WTC11 (cell line): ENCODE data around the gene PYCARD. TPM values are rescaled to one million over a fixed set of nuclear protein-coding genes. Genes with fewer than 3 reads are reported as not detected.
A peak's percentile ranks its signal among the peaks of the same experiment; 100 is the strongest.

Source experiments
- ATAC-seq: fragments of 200-7000 bp; cut with Tn5 transposase; 2 replicates; pipeline ENCODE4 v1.10.0; 2021; ENCODE audit warnings: mild to moderate bottlenecking, moderate library complexity
- CTCF ChIA-PET: fragments of 300-600 bp; sonication (Branson Sonifier 250); formaldehyde crosslinking; loops from one replicate; lab custom pipeline; 2021; ENCODE audit warnings: antibody characterized with exemption; lab: Charles Lee
- POLR2A ChIA-PET: fragments of 350-600 bp; sonication (Branson Sonifier 250); formaldehyde crosslinking; loops from one replicate; lab custom pipeline; 2021; ENCODE audit warnings: antibody characterized with exemption; lab: Charles Lee
- DNase-seq: peaks from one replicate; pipeline ENCODE4 v3.0.0; 2021; ENCODE audit warnings: low spot score
- H3K27ac Mint-ChIP-seq: 2 replicates; pipeline ENCODE4 v1.8.0; 2021; ENCODE audit warnings: mixed read lengths
- H3K27me3 Mint-ChIP-seq: 2 replicates; pipeline ENCODE4 v1.8.0; 2021; ENCODE audit warnings: low read depth, mild to moderate bottlenecking, moderate library complexity, mixed read lengths
- H3K36me3 Mint-ChIP-seq: 2 replicates; pipeline ENCODE4 v1.8.0; 2021; ENCODE audit warnings: mixed read lengths
- H3K4me1 Mint-ChIP-seq: 2 replicates; pipeline ENCODE4 v1.8.0; 2022; ENCODE audit warnings: mixed read lengths
- H3K4me3 Mint-ChIP-seq: 2 replicates; pipeline ENCODE4 v1.8.0; 2021; ENCODE audit warnings: mild to moderate bottlenecking, moderate library complexity, mixed read lengths
- H3K9me3 Mint-ChIP-seq: 2 replicates; pipeline ENCODE4 v1.8.0; 2021; ENCODE audit warnings: mixed read lengths
- CBFB ChIP-seq: sonication (generic); formaldehyde crosslinking; IDR thresholded peaks from 2 replicates; pipeline ENCODE4 v1.8.1; 2022; ENCODE audit warnings: mild to moderate bottlenecking, low read depth, missing genetic modification reagents
- CREB1 ChIP-seq: sonication (generic); formaldehyde crosslinking; IDR thresholded peaks from 2 replicates; pipeline ENCODE4 v1.8.0; 2023; ENCODE audit warnings: mild to moderate bottlenecking, missing genetic modification reagents
- CREM ChIP-seq: sonication (generic); formaldehyde crosslinking; IDR thresholded peaks from 2 replicates; pipeline ENCODE4 v1.8.1; 2022; ENCODE audit warnings: mild to moderate bottlenecking, missing genetic modification reagents, moderate library complexity
- EMX1 ChIP-seq: fragments of 250-450 bp; sonication (Bioruptor Pico); IDR thresholded peaks from 2 replicates; pipeline ENCODE4 v1.8.0; 2021; ENCODE audit warnings: mild to moderate bottlenecking
- FOXJ3 ChIP-seq: sonication (generic); formaldehyde crosslinking; IDR thresholded peaks from 2 replicates; pipeline ENCODE4 v1.9.0; 2021; ENCODE audit warnings: missing genetic modification reagents, mild to moderate bottlenecking, borderline replicate concordance
- KAT7 ChIP-seq: sonication (generic); formaldehyde crosslinking; IDR thresholded peaks from 2 replicates; pipeline ENCODE4 v1.8.1; 2023; ENCODE audit warnings: missing genetic modification reagents, mild to moderate bottlenecking, borderline replicate concordance
- RELA ChIP-seq: sonication (generic); formaldehyde crosslinking; IDR thresholded peaks from 2 replicates; pipeline ENCODE4 v1.8.1; 2022; ENCODE audit warnings: missing genetic modification reagents, mild to moderate bottlenecking, borderline replicate concordance
- RORB ChIP-seq: fragments of 250-450 bp; sonication (Bioruptor Pico); IDR thresholded peaks from 2 replicates; pipeline ENCODE4 v1.9.0; 2021; ENCODE audit warnings: mild to moderate bottlenecking
- TEAD4 ChIP-seq: sonication (generic); formaldehyde crosslinking; IDR thresholded peaks from 2 replicates; pipeline ENCODE4 v1.8.0; 2022; ENCODE audit warnings: mild to moderate bottlenecking, missing genetic modification reagents
- ZBTB21 ChIP-seq: sonication (generic); formaldehyde crosslinking; IDR thresholded peaks from 2 replicates; pipeline ENCODE4 v1.8.1; 2023; ENCODE audit warnings: mild to moderate bottlenecking, missing genetic modification reagents, borderline replicate concordance
- ZNF219 ChIP-seq: sonication (generic); formaldehyde crosslinking; IDR thresholded peaks from 2 replicates; pipeline ENCODE4 v1.8.0; 2023; ENCODE audit warnings: missing genetic modification reagents, mild to moderate bottlenecking, borderline replicate concordance
- ZNF263 ChIP-seq: sonication (generic); formaldehyde crosslinking; IDR thresholded peaks from 2 replicates; pipeline ENCODE4 v1.8.1; 2022; ENCODE audit warnings: low read depth, mild to moderate bottlenecking, moderate library complexity, missing genetic modification reagents
- total RNA-seq: library from RNA; stranded (reverse); gene quantifications from 3 replicates; pipeline ENCODE4 v1.2.3, GENCODE V29; 2021
- TF ChIP-seq, protein P1 (sequence below): sonication (generic); formaldehyde crosslinking; IDR thresholded peaks from 2 replicates; pipeline ENCODE4 v1.8.1; 2022; ENCODE audit warnings: missing genetic modification reagents, borderline replicate concordance
- TF ChIP-seq, protein P2 (sequence below): sonication (generic); formaldehyde crosslinking; IDR thresholded peaks from 2 replicates; pipeline ENCODE4 v1.8.0; 2022; ENCODE audit warnings: missing genetic modification reagents
- TF ChIP-seq, protein P3 (sequence below): sonication (generic); formaldehyde crosslinking; IDR thresholded peaks from 2 replicates; pipeline ENCODE4 v1.8.0; 2022; ENCODE audit warnings: mild to moderate bottlenecking, missing genetic modification reagents
- TF ChIP-seq, protein P4 (sequence below): sonication (generic); formaldehyde crosslinking; IDR thresholded peaks from 2 replicates; pipeline ENCODE4 v1.8.1; 2022; ENCODE audit warnings: mild to moderate bottlenecking, moderate library complexity, missing genetic modification reagents
- TF ChIP-seq, protein P5 (sequence below): sonication (generic); formaldehyde crosslinking; IDR thresholded peaks from 2 replicates; pipeline ENCODE4 v1.8.1; 2023; ENCODE audit warnings: mild to moderate bottlenecking, moderate library complexity, missing genetic modification reagents
- TF ChIP-seq, protein P6 (sequence below): fragments of 250-450 bp; sonication (Bioruptor Pico); IDR thresholded peaks from 2 replicates; pipeline ENCODE4 v1.9.0; 2021; ENCODE audit warnings: mild to moderate bottlenecking

Gene PYCARD
- total RNA-seq, 1 experiment from 2014 or later: 35.2 TPM

DNA sequence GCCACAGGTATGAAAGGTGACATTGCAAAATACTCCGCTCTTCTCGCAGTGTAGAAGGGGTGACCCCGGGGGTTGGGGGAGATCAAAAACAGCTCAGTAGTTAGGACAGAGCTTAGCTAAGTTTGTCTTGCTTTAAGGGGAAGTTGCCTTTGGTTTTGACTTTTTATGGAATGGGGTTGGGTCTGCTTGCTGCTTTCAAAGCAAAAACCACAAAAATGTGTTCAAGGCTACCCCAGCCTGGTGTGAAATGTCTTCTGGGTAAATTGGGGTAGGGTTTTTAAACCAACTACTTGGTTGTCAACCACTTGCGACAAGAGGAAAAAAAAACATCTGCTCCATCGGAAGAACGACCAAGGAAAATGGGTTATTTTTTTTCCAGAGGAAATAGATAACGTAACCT lies 16.4 kb downstream of the PYCARD start:
- POLR2A ChIA-PET: no interaction called here
- CTCF ChIA-PET: no interaction called here
- Mint-ChIP-seq H3K9me3 (no peaks in the 10 kb centered on the region), H3K27me3 (no peaks in the 10 kb centered on the region), H3K4me1 (peaks cover 39% of the 10 kb centered on the region), H3K27ac (peak overlapping the region; percentile 86; the same call in 1 of the 2 replicates), H3K36me3 (peaks cover 99% of the 10 kb centered on the region), H3K4me3 (no peak overlapping the region)
- no peak for TF ChIP-seq CREM (CRISPR knock-in tag)
- no peak for DNase-seq
- ATAC-seq: no peak

DNA sequence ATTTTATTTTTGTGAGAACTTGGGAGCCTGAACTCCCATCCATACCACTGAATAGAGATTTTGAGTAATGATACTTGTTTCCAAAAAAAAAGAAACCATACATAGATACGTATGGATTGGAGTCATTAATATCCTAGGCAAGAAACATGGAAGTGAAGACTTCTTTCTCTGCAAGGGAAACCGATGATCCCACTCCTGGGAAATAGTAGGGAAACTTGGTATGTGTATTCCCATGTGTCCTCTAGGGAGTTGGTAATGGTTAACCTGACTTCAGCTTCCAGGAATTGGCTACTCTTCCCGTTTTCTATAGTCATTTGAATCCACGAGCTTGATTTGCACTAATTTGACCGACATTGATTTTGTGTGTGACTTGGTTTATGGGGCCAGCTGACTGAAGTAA lies 17.2 kb downstream of the PYCARD start:
- Mint-ChIP-seq H3K9me3 (no peaks in the 10 kb centered on the region), H3K4me3 (no peak overlapping the region), H3K27me3 (no peaks in the 10 kb centered on the region), H3K36me3 (peaks cover 94% of the 10 kb centered on the region), H3K27ac (peak overlapping the region; percentile 45; the same call in 1 of the 2 replicates), H3K4me1 (peaks cover 39% of the 10 kb centered on the region)
- ChIA-PET POLR2A (no interaction called here), CTCF (no interaction called here)
- DNase-seq: no peak
- ATAC-seq: no peak
- TF ChIP-seq EMX1 (CRISPR knock-in tag): no peak
- TF ChIP-seq CBFB: no peak
- TF ChIP-seq, protein P1, sequence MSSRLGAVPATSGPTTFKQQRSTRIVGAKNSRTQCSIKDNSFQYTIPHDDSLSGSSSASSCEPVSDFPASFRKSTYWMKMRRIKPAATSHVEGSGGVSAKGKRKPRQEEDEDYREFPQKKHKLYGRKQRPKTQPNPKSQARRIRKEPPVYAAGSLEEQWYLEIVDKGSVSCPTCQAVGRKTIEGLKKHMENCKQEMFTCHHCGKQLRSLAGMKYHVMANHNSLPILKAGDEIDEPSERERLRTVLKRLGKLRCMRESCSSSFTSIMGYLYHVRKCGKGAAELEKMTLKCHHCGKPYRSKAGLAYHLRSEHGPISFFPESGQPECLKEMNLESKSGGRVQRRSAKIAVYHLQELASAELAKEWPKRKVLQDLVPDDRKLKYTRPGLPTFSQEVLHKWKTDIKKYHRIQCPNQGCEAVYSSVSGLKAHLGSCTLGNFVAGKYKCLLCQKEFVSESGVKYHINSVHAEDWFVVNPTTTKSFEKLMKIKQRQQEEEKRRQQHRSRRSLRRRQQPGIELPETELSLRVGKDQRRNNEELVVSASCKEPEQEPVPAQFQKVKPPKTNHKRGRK (CRISPR knock-in tag): no peak
- TF ChIP-seq, protein P2, sequence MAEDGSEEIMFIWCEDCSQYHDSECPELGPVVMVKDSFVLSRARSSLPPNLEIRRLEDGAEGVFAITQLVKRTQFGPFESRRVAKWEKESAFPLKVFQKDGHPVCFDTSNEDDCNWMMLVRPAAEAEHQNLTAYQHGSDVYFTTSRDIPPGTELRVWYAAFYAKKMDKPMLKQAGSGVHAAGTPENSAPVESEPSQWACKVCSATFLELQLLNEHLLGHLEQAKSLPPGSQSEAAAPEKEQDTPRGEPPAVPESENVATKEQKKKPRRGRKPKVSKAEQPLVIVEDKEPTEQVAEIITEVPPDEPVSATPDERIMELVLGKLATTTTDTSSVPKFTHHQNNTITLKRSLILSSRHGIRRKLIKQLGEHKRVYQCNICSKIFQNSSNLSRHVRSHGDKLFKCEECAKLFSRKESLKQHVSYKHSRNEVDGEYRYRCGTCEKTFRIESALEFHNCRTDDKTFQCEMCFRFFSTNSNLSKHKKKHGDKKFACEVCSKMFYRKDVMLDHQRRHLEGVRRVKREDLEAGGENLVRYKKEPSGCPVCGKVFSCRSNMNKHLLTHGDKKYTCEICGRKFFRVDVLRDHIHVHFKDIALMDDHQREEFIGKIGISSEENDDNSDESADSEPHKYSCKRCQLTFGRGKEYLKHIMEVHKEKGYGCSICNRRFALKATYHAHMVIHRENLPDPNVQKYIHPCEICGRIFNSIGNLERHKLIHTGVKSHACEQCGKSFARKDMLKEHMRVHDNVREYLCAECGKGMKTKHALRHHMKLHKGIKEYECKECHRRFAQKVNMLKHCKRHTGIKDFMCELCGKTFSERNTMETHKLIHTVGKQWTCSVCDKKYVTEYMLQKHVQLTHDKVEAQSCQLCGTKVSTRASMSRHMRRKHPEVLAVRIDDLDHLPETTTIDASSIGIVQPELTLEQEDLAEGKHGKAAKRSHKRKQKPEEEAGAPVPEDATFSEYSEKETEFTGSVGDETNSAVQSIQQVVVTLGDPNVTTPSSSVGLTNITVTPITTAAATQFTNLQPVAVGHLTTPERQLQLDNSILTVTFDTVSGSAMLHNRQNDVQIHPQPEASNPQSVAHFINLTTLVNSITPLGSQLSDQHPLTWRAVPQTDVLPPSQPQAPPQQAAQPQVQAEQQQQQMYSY (CRISPR knock-in tag): no peak
- TF ChIP-seq FOXJ3 (CRISPR knock-in tag): no peak
- no peak for TF ChIP-seq KAT7 (CRISPR knock-in tag)
- TF ChIP-seq, protein P3, sequence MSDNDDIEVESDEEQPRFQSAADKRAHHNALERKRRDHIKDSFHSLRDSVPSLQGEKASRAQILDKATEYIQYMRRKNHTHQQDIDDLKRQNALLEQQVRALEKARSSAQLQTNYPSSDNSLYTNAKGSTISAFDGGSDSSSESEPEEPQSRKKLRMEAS (CRISPR knock-in tag): no peak
- no peak for TF ChIP-seq CREB1 (CRISPR knock-in tag)
- TF ChIP-seq RORB (CRISPR knock-in tag): no peak
- TF ChIP-seq, protein P4, sequence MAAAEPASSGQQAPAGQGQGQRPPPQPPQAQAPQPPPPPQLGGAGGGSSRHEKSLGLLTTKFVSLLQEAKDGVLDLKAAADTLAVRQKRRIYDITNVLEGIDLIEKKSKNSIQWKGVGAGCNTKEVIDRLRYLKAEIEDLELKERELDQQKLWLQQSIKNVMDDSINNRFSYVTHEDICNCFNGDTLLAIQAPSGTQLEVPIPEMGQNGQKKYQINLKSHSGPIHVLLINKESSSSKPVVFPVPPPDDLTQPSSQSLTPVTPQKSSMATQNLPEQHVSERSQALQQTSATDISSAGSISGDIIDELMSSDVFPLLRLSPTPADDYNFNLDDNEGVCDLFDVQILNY (CRISPR knock-in tag): no peak
- TF ChIP-seq ZNF219 (CRISPR knock-in tag): no peak
- TF ChIP-seq RELA (CRISPR knock-in tag): no peak
- TF ChIP-seq, protein P5, sequence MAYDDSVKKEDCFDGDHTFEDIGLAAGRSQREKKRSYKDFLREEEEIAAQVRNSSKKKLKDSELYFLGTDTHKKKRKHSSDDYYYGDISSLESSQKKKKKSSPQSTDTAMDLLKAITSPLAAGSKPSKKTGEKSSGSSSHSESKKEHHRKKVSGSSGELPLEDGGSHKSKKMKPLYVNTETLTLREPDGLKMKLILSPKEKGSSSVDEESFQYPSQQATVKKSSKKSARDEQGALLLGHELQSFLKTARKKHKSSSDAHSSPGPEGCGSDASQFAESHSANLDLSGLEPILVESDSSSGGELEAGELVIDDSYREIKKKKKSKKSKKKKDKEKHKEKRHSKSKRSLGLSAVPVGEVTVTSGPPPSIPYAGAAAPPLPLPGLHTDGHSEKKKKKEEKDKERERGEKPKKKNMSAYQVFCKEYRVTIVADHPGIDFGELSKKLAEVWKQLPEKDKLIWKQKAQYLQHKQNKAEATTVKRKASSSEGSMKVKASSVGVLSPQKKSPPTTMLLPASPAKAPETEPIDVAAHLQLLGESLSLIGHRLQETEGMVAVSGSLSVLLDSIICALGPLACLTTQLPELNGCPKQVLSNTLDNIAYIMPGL (CRISPR knock-in tag): no peak
- no peak for TF ChIP-seq TEAD4 (CRISPR knock-in tag)

DNA sequence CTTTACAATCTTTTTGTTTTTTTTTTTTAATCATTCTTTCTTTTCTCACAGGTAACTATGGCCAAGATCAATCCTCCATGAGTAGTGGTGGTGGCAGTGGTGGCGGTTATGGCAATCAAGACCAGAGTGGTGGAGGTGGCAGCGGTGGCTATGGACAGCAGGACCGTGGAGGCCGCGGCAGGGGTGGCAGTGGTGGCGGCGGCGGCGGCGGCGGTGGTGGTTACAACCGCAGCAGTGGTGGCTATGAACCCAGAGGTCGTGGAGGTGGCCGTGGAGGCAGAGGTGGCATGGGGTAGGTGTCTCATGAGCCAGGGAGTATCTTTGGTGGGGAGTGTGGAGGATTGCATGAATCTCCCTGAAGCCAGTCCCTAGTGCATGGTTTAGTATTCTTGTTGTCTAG lies 17.7 kb downstream of the PYCARD start:
- ATAC-seq: no peak
- H3K27ac Mint-ChIP-seq: peak overlapping the region; percentile 13; the same call in 1 of the 2 replicates
- ChIA-PET CTCF (no interaction called here), POLR2A (interaction anchor here (0.7 to 1.0 kb wide), 2 partner anchors 13 to 276 kb away, joined by 4 to 5 read pairs; no protein-coding TSS in a partner anchor)
- H3K27me3 Mint-ChIP-seq: no peaks in the 10 kb centered on the region
- no peak for DNase-seq
- H3K4me1 Mint-ChIP-seq: peaks cover 39% of the 10 kb centered on the region
- no peaks in the 10 kb centered on the region for H3K9me3 Mint-ChIP-seq
- peaks cover 89% of the 10 kb centered on the region for H3K36me3 Mint-ChIP-seq
- no peak overlapping the region for H3K4me3 Mint-ChIP-seq
- TF ChIP-seq ZBTB21 (CRISPR knock-in tag): no peak
- TF ChIP-seq, protein P6, sequence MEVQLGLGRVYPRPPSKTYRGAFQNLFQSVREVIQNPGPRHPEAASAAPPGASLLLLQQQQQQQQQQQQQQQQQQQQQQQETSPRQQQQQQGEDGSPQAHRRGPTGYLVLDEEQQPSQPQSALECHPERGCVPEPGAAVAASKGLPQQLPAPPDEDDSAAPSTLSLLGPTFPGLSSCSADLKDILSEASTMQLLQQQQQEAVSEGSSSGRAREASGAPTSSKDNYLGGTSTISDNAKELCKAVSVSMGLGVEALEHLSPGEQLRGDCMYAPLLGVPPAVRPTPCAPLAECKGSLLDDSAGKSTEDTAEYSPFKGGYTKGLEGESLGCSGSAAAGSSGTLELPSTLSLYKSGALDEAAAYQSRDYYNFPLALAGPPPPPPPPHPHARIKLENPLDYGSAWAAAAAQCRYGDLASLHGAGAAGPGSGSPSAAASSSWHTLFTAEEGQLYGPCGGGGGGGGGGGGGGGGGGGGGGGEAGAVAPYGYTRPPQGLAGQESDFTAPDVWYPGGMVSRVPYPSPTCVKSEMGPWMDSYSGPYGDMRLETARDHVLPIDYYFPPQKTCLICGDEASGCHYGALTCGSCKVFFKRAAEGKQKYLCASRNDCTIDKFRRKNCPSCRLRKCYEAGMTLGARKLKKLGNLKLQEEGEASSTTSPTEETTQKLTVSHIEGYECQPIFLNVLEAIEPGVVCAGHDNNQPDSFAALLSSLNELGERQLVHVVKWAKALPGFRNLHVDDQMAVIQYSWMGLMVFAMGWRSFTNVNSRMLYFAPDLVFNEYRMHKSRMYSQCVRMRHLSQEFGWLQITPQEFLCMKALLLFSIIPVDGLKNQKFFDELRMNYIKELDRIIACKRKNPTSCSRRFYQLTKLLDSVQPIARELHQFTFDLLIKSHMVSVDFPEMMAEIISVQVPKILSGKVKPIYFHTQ (CRISPR knock-in tag): no peak
- TF ChIP-seq ZNF263 (CRISPR knock-in tag): no peak
